GM23338 (cell line): Measurements from ENCODE around the gene KCNA3.

Experiments used
- CREB1 ChIP-seq: fragments of 250-450 bp; sonication (Bioruptor Pico); IDR thresholded peaks from 2 replicates; pipeline ENCODE4 v1.5.0; 2020; ENCODE audit warnings: low read depth, mild to moderate bottlenecking, moderate library complexity
- CTCF ChIP-seq, 2 experiments: fragments of 200-600 bp in 1 of 2; sonication (generic) in 1 of 2; conservative IDR thresholded peaks; 2 replicates each; pipeline versions ENCODE4 v1.5.1 to v1.6.1; 2016 to 2017; ENCODE audit warnings: antibody characterized with exemption in 2 of 2, low read depth in 2 of 2, mild to moderate bottlenecking in 2 of 2, moderate library complexity in 1 of 2
- ETS1 ChIP-seq: IDR thresholded peaks from 2 replicates; pipeline ENCODE4 v1.6.1; 2016; ENCODE audit warnings: antibody characterized with exemption
- EZH2 ChIP-seq: fragments of 200-600 bp; sonication (generic); IDR thresholded peaks from one replicate; pipeline ENCODE4 v1.8.0; 2017; ENCODE audit warnings: antibody characterized with exemption, mild to moderate bottlenecking, low read depth; ENCODE audit not compliant: unreplicated experiment
- EZH2phosphoT487 ChIP-seq: fragments of 200-600 bp; sonication (generic); IDR thresholded peaks from one replicate; pipeline ENCODE4 v1.8.1; 2018; ENCODE audit warnings: antibody characterized with exemption; ENCODE audit not compliant: unreplicated experiment
- NANOG ChIP-seq: IDR thresholded peaks from 2 replicates; pipeline ENCODE4 v1.6.1; 2016; ENCODE audit warnings: antibody characterized with exemption, borderline replicate concordance
- POLR2AphosphoS5 ChIP-seq: IDR thresholded peaks from 2 replicates; pipeline ENCODE4 v1.6.1; 2016; ENCODE audit warnings: antibody characterized with exemption, low read depth
- REST ChIP-seq: IDR thresholded peaks from one replicate; pipeline ENCODE4 v1.6.1; 2018; ENCODE audit warnings: antibody characterized with exemption; ENCODE audit not compliant: unreplicated experiment
- ZNF114 ChIP-seq: fragments of 250-450 bp; sonication (Bioruptor Pico); IDR thresholded peaks from 2 replicates; pipeline ENCODE4 v1.5.0; 2020; ENCODE audit warnings: mild to moderate bottlenecking, moderate library complexity
- ZNF331 ChIP-seq: fragments of 250-450 bp; sonication (Bioruptor Pico); IDR thresholded peaks from 2 replicates; pipeline ENCODE4 v1.5.0; 2020; ENCODE audit warnings: low read depth, mild to moderate bottlenecking, moderate library complexity
- ZNF462 ChIP-seq: fragments of 250-450 bp; sonication (Bioruptor Pico); IDR thresholded peaks from 2 replicates; pipeline ENCODE4 v1.5.0; 2020; ENCODE audit warnings: mild to moderate bottlenecking, moderate library complexity

- TF ChIP-seq EZH2phosphoT487 (no peak), CTCF (conservative IDR thresholded peaks at IDR 0.05; ENCODE audit: low read depth in 2 of 2) (peak; percentile 82 to 90), EZH2 (no peak), CREB1 (CRISPR knock-in tag) (no peak), POLR2AphosphoS5 (no peak), REST (no peak), ETS1 (no peak), ZNF331 (CRISPR knock-in tag) (no peak), ZNF462 (CRISPR knock-in tag) (no peak), ZNF114 (CRISPR knock-in tag) (no peak), NANOG (no peak)
Measured at GRCh38 chr1:110630839-110631663, 43.7 kb downstream of the KCNA3 start.
